Mesendoderm (in vitro differentiated cells): ENCODE data around the gene MRPL21. TPM values are rescaled to one million over a fixed set of nuclear protein-coding genes. Genes with fewer than 3 reads are reported as not detected.

Source experiments
- DNase-seq: peaks from one replicate; pipeline ENCODE4 v3.0.0; 2013
- H2AK5ac ChIP-seq: 2 replicates; pipeline ENCODE4 v1.6.1; 2013; ENCODE audit warnings: low read length, inconsistent platforms
- H2BK120ac ChIP-seq: 2 replicates; pipeline ENCODE4 v1.6.1; 2013; ENCODE audit warnings: low read depth, mild to moderate bottlenecking, low read length, moderate library complexity, mixed read lengths
- H2BK15ac ChIP-seq: replicated peaks from 2 replicates; pipeline ENCODE4 v1.6.1; 2013; ENCODE audit warnings: low read depth, mild to moderate bottlenecking, moderate library complexity
- H2BK5ac ChIP-seq: 2 replicates; pipeline ENCODE4 v1.6.1; 2013; ENCODE audit warnings: low read length, inconsistent platforms
- H3K18ac ChIP-seq: 2 replicates; pipeline ENCODE4 v1.6.1; 2013; ENCODE audit warnings: mild to moderate bottlenecking, low read length, mixed read lengths
- H3K23ac ChIP-seq: one replicate; pipeline ENCODE4 v1.6.1; 2013; ENCODE audit warnings: low read length
- H3K27ac ChIP-seq: 2 replicates; pipeline ENCODE4 v1.5.1; 2013; ENCODE audit warnings: low read depth, mild to moderate bottlenecking, inconsistent platforms, low read length, moderate library complexity
- H3K27me3 ChIP-seq: 2 replicates; pipeline ENCODE4 v1.6.1; 2013; ENCODE audit warnings: low read length, control low read depth, mild to moderate bottlenecking, inconsistent platforms; ENCODE audit not compliant: insufficient read depth, poor library complexity
- H3K36me3 ChIP-seq: 2 replicates; pipeline ENCODE4 v1.6.1; 2013; ENCODE audit warnings: low read length, inconsistent platforms; ENCODE audit not compliant: control insufficient read depth, insufficient read depth
- H3K4ac ChIP-seq: one replicate; pipeline ENCODE4 v1.6.1; 2013; ENCODE audit warnings: low read depth, mild to moderate bottlenecking, low read length, moderate library complexity
- H3K4me1 ChIP-seq: 2 replicates; pipeline ENCODE4 v1.6.1; 2013; ENCODE audit warnings: low read depth, low read length, inconsistent platforms; ENCODE audit not compliant: control insufficient read depth
- H3K4me2 ChIP-seq: 2 replicates; pipeline ENCODE4 v1.6.1; 2013; ENCODE audit warnings: low read length
- H3K4me3 ChIP-seq: 2 replicates; pipeline ENCODE4 v1.5.1; 2013; ENCODE audit warnings: mild to moderate bottlenecking, low read length
- H3K56ac ChIP-seq: one replicate; pipeline ENCODE4 v1.6.1; 2013; ENCODE audit warnings: low read length
- H3K79me1 ChIP-seq: 2 replicates; pipeline ENCODE4 v1.6.1; 2013; ENCODE audit warnings: low read length, inconsistent platforms
- H3K79me2 ChIP-seq: 2 replicates; pipeline ENCODE4 v1.6.1; 2013; ENCODE audit warnings: mild to moderate bottlenecking, low read length; ENCODE audit not compliant: control insufficient read depth, insufficient read depth
- H3K9ac ChIP-seq: 2 replicates; pipeline ENCODE4 v1.6.1; 2013; ENCODE audit warnings: low read length, inconsistent platforms
- H4K5ac ChIP-seq: one replicate; pipeline ENCODE4 v1.6.1; 2013; ENCODE audit warnings: low read length
- H4K8ac ChIP-seq: one replicate; pipeline ENCODE4 v1.6.1; 2013; ENCODE audit warnings: low read depth, mild to moderate bottlenecking, control low read depth, low read length, moderate library complexity
- WGBS: extraction: QIAGEN DNeasy Blood & Tissue Kit; methylation state at CpG from one replicate; pipeline ENCODE4 v1.1.7; 2013; ENCODE audit warnings: low lambda C conversion rate, missing lambda C conversion rate; ENCODE audit not compliant: insufficient coverage; ENCODE audit errors: extremely low coverage; 5-methylcytosine and 5-hydroxymethylcytosine counted together
- polyA plus RNA-seq, 2 experiments: library from polyadenylated mRNA; stranded (reverse); fragments of 200-250 nt; gene quantifications; one replicate each; pipeline ENCODE4 v1.2.3, GENCODE V29; 2013

Gene MRPL21
- polyA plus RNA-seq (2013, experiment 1 of 2) = 121 TPM
- 127 TPM for polyA plus RNA-seq (2013, experiment 2 of 2)

- peak; percentile 89 for DNase-seq
- Histone ChIP-seq H3K9ac (peak within 1 kb of the TSS; percentile 97), H3K4me2 (peak within 1 kb of the TSS; percentile 99), H3K4ac (no peak within 1 kb of the TSS), H2BK5ac (peak within 1 kb of the TSS; percentile 59), H4K5ac (no peak within 1 kb of the TSS), H2BK15ac (no peak within 1 kb of the TSS), H3K79me2 (peaks cover 46% of the 10 kb centered on the region), H4K8ac (no peak within 1 kb of the TSS), H3K56ac (peak within 1 kb of the TSS; percentile 99), H2AK5ac (peak within 1 kb of the TSS; percentile 40), H3K4me3 (peak within 1 kb of the TSS; percentile 98), H3K27me3 (no peaks in the 10 kb centered on the region), H2BK120ac (no peak within 1 kb of the TSS), H3K36me3 (peaks cover 3% of the 10 kb centered on the region), H3K27ac (no peak within 1 kb of the TSS), H3K79me1 (peaks cover 36% of the 10 kb centered on the region), H3K23ac (peak within 1 kb of the TSS; percentile 66), H3K18ac (no peak within 1 kb of the TSS), H3K4me1 (no peaks in the 10 kb centered on the region)
- no CpG with 5 or more reads among the region's 78 CpGs for WGBS
Measured at GRCh38 chr11:68903288-68904247, at the start of gene MRPL21, which contains the start of gene IGHMBP2. Gene MRPL21, minus strand, starts transcription at chr11:68903832. Its CDS starts 22 bp downstream, at chr11:68903810. Gene IGHMBP2, plus strand, starts transcription at chr11:68903891. Its CDS starts 62 bp downstream, at chr11:68903953.

DNA sequence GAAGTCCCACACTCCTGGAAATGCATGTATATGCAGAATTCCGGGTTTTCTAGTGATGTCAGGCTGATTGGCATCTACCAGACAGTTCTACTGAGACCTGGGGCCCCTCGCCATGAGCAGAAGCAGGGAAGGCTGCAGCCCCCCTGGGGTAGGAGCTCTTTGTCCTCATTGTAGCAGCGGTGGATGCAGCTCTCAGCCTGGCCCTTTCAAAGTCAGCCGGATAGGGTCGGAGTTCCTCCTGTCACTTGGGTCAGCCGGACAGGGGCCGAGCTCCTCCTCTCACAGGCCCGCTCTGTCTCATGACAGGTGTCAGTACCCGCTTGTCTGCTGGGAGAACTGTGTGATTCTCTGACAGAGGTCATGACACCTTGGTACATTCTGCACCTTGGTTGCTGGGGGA, 47.1 kb upstream of the MRPL21 start:
- Histone ChIP-seq H4K8ac (no peak overlapping the region), H3K9ac (no peak overlapping the region), H2AK5ac (no peak overlapping the region), H3K23ac (no peak overlapping the region), H3K79me2 (no peaks in the 10 kb centered on the region), H3K4me1 (no peaks in the 10 kb centered on the region), H3K56ac (no peak overlapping the region), H3K4me3 (no peak overlapping the region), H4K5ac (no peak overlapping the region), H3K4me2 (no peak overlapping the region), H3K36me3 (no peaks in the 10 kb centered on the region), H3K27ac (no peak overlapping the region), H2BK15ac (no peak overlapping the region), H2BK5ac (no peak overlapping the region), H3K79me1 (no peaks in the 10 kb centered on the region), H2BK120ac (no peak overlapping the region), H3K27me3 (no peaks in the 10 kb centered on the region), H3K4ac (no peak overlapping the region), H3K18ac (no peak overlapping the region)
- no peak for DNase-seq
- WGBS = no CpG with 5 or more reads among the region's 9 CpGs

GRCh38 chr11:68950270-68950669, 46.6 kb upstream of the MRPL21 start:
- Histone ChIP-seq H2AK5ac (no peak overlapping the region), H3K4me2 (no peak overlapping the region), H2BK5ac (no peak overlapping the region), H2BK120ac (no peak overlapping the region), H2BK15ac (no peak overlapping the region), H3K27ac (no peak overlapping the region), H3K4ac (no peak overlapping the region), H3K36me3 (no peaks in the 10 kb centered on the region), H3K4me3 (no peak overlapping the region), H3K4me1 (no peaks in the 10 kb centered on the region), H3K79me2 (no peaks in the 10 kb centered on the region), H3K9ac (no peak overlapping the region), H3K23ac (no peak overlapping the region), H4K5ac (no peak overlapping the region), H3K18ac (no peak overlapping the region), H3K27me3 (no peaks in the 10 kb centered on the region), H3K79me1 (no peaks in the 10 kb centered on the region), H4K8ac (no peak overlapping the region), H3K56ac (no peak overlapping the region)
- no CpG with 5 or more reads among the region's 5 CpGs for WGBS
- DNase-seq = peak; percentile 70

DNA sequence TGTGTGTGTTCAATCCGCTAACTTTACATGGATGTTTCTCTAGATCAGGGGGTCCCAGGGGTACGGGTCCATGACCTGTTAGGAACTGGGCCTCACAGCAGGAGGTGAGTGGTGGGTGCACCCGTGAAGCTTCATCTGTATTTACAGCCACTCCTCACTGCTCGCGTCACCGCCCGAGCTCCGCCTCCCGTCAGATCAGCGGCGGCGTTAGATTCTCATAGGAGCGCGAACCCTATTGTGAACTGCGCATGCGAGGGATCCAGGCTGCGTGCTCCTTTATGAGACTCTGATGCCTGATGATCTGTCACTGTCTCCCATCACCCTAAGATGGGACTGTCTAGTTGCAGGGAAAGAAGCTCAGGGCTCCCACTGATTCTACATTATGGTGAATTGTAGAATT, 45.3 kb upstream of the MRPL21 start:
- no CpG with 5 or more reads among the region's 17 CpGs for WGBS
- DNase-seq = no peak
- Histone ChIP-seq H2AK5ac (no peak overlapping the region), H3K79me2 (no peaks in the 10 kb centered on the region), H2BK120ac (no peak overlapping the region), H3K4ac (no peak overlapping the region), H3K4me3 (no peak overlapping the region), H2BK5ac (no peak overlapping the region), H3K56ac (no peak overlapping the region), H3K79me1 (no peaks in the 10 kb centered on the region), H3K9ac (no peak overlapping the region), H3K36me3 (no peaks in the 10 kb centered on the region), H3K4me2 (no peak overlapping the region), H3K27me3 (no peaks in the 10 kb centered on the region), H3K23ac (no peak overlapping the region), H2BK15ac (no peak overlapping the region), H3K27ac (no peak overlapping the region), H4K8ac (no peak overlapping the region), H3K4me1 (no peaks in the 10 kb centered on the region), H3K18ac (no peak overlapping the region), H4K5ac (no peak overlapping the region)

GRCh38 chr11:68948496-68948895, 44.9 kb upstream of the MRPL21 start:
- WGBS = no CpG with 5 or more reads among the region's 2 CpGs
- H2AK5ac ChIP-seq = no peak overlapping the region
- no peaks in the 10 kb centered on the region for H3K36me3 ChIP-seq
- no peak overlapping the region for H3K9ac ChIP-seq
- H3K79me1 ChIP-seq = no peaks in the 10 kb centered on the region
- no peak overlapping the region for H3K4me2 ChIP-seq
- no peak overlapping the region for H3K4ac ChIP-seq
- no peak overlapping the region for H2BK5ac ChIP-seq
- H2BK120ac ChIP-seq = no peak overlapping the region
- H4K8ac ChIP-seq = no peak overlapping the region
- no peak overlapping the region for H3K23ac ChIP-seq
- no peak overlapping the region for H3K56ac ChIP-seq
- no peaks in the 10 kb centered on the region for H3K79me2 ChIP-seq
- H4K5ac ChIP-seq = no peak overlapping the region
- no peak for DNase-seq
- no peaks in the 10 kb centered on the region for H3K4me1 ChIP-seq
- no peak overlapping the region for H3K27ac ChIP-seq
- H3K18ac ChIP-seq = no peak overlapping the region
- H3K4me3 ChIP-seq = no peak overlapping the region
- H3K27me3 ChIP-seq = no peaks in the 10 kb centered on the region
- H2BK15ac ChIP-seq = no peak overlapping the region
